ENCODE results near the gene TRAP1.
A peak's percentile ranks its signal among the peaks of the same experiment; 100 is the strongest.

GRCh38 chr16:3748307-3748706 lies 31.0 kb upstream of the TRAP1 start:
- TF ChIP-seq NFIC (IDR thresholded peaks at IDR 0.05; ENCODE audit: borderline replicate concordance) (peak; percentile 28), POLR2AphosphoS5 (IDR thresholded peaks at IDR 0.05; ENCODE audit: low read depth, low read length) (no peak), FOXJ3 (CRISPR knock-in tag; IDR thresholded peaks at IDR 0.05) (no peak), MAX (IDR thresholded peaks at IDR 0.05; ENCODE audit: low read depth) (no peak), RCOR1 (IDR thresholded peaks at IDR 0.05; ENCODE audit: low read length) (no peak), USF2 (IDR thresholded peaks at IDR 0.05; ENCODE audit: borderline replicate concordance, low read depth, low read length) (no peak), RFX5 (IDR thresholded peaks at IDR 0.05; ENCODE audit: low read length) (no peak), EZH2phosphoT487 (IDR thresholded peaks at IDR 0.05; ENCODE audit: borderline replicate concordance, low read depth) (no peak), EP300 (IDR thresholded peaks at IDR 0.05; ENCODE audit: borderline replicate concordance in 1 of 2, low read depth in 1 of 2, low read length in 1 of 2) (no peak), YY1 (IDR thresholded peaks at IDR 0.05; ENCODE audit: low read depth) (no peak), SIN3A (IDR thresholded peaks at IDR 0.05; ENCODE audit: borderline replicate concordance, low read depth, low read length) (no peak)
- TF ChIP-seq, protein P1, sequence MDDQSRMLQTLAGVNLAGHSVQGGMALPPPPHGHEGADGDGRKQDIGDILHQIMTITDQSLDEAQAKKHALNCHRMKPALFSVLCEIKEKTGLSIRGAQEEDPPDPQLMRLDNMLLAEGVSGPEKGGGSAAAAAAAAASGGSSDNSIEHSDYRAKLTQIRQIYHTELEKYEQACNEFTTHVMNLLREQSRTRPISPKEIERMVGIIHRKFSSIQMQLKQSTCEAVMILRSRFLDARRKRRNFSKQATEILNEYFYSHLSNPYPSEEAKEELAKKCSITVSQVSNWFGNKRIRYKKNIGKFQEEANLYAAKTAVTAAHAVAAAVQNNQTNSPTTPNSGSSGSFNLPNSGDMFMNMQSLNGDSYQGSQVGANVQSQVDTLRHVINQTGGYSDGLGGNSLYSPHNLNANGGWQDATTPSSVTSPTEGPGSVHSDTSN (IDR thresholded peaks at IDR 0.05) = no peak
- TF ChIP-seq, protein P2, sequence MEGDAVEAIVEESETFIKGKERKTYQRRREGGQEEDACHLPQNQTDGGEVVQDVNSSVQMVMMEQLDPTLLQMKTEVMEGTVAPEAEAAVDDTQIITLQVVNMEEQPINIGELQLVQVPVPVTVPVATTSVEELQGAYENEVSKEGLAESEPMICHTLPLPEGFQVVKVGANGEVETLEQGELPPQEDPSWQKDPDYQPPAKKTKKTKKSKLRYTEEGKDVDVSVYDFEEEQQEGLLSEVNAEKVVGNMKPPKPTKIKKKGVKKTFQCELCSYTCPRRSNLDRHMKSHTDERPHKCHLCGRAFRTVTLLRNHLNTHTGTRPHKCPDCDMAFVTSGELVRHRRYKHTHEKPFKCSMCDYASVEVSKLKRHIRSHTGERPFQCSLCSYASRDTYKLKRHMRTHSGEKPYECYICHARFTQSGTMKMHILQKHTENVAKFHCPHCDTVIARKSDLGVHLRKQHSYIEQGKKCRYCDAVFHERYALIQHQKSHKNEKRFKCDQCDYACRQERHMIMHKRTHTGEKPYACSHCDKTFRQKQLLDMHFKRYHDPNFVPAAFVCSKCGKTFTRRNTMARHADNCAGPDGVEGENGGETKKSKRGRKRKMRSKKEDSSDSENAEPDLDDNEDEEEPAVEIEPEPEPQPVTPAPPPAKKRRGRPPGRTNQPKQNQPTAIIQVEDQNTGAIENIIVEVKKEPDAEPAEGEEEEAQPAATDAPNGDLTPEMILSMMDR (IDR thresholded peaks at IDR 0.05) = no peak
- TF ChIP-seq, protein P3, sequence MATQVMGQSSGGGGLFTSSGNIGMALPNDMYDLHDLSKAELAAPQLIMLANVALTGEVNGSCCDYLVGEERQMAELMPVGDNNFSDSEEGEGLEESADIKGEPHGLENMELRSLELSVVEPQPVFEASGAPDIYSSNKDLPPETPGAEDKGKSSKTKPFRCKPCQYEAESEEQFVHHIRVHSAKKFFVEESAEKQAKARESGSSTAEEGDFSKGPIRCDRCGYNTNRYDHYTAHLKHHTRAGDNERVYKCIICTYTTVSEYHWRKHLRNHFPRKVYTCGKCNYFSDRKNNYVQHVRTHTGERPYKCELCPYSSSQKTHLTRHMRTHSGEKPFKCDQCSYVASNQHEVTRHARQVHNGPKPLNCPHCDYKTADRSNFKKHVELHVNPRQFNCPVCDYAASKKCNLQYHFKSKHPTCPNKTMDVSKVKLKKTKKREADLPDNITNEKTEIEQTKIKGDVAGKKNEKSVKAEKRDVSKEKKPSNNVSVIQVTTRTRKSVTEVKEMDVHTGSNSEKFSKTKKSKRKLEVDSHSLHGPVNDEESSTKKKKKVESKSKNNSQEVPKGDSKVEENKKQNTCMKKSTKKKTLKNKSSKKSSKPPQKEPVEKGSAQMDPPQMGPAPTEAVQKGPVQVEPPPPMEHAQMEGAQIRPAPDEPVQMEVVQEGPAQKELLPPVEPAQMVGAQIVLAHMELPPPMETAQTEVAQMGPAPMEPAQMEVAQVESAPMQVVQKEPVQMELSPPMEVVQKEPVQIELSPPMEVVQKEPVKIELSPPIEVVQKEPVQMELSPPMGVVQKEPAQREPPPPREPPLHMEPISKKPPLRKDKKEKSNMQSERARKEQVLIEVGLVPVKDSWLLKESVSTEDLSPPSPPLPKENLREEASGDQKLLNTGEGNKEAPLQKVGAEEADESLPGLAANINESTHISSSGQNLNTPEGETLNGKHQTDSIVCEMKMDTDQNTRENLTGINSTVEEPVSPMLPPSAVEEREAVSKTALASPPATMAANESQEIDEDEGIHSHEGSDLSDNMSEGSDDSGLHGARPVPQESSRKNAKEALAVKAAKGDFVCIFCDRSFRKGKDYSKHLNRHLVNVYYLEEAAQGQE (IDR thresholded peaks at IDR 0.05; ENCODE audit: low read depth, low read length) = no peak
